Tibial nerve (tissue), 4 donors: ENCODE results near the gene CMC2. TPM values are rescaled to one million over a fixed set of nuclear protein-coding genes. Genes with fewer than 3 reads are reported as not detected.

Source experiments
- DNase-seq, 2 donors: peaks; one replicate each; pipeline ENCODE4 v3.0.0-alpha.2; 2019; ENCODE audit warnings: low spot score in 2 of 2
- H3K27ac ChIP-seq, 4 donors: fragments of 200-600 bp; sonication (generic) in 3 of 4; one replicate each; pipeline ENCODE4 v1.5.1; 2017 to 2019; ENCODE audit warnings: mild to moderate bottlenecking in 1 of 4
- H3K27me3 ChIP-seq, 2 donors: fragments of 200-600 bp; sonication (generic) in 1 of 2; one replicate each; pipeline versions ENCODE4 v1.5.1 to v1.6.0; 2017 to 2019
- H3K36me3 ChIP-seq, 3 donors: fragments of 200-600 bp; sonication (generic); one replicate each; pipeline ENCODE4 v1.5.1; 2018 to 2019
- H3K4me1 ChIP-seq, 4 donors: fragments of 200-600 bp; sonication (generic) in 3 of 4; one replicate each; pipeline ENCODE4 v1.5.1; 2017 to 2019
- H3K4me3 ChIP-seq, 4 donors: fragments of 200-600 bp; sonication (generic) in 3 of 4; one replicate each; pipeline ENCODE4 v1.5.1; 2017 to 2019; ENCODE audit warnings: mild to moderate bottlenecking in 1 of 4, moderate library complexity in 1 of 4
- H3K9me3 ChIP-seq, 4 donors: fragments of 200-600 bp; sonication (generic) in 3 of 4; one replicate each; pipeline ENCODE4 v1.5.1; 2017 to 2019
- EP300 ChIP-seq, 2 donors: sonication (generic); formaldehyde crosslinking; IDR thresholded peaks; one replicate each; pipeline ENCODE4 v1.6.1; 2017; ENCODE audit warnings: antibody characterized with exemption in 2 of 2, mild to moderate bottlenecking in 1 of 2
- POLR2A ChIP-seq, 2 donors: fragments of 450-650 bp; IDR thresholded peaks; one replicate each; pipeline ENCODE4 v1.6.1; 2017; ENCODE audit warnings: antibody characterized with exemption in 2 of 2, mild to moderate bottlenecking in 2 of 2, moderate library complexity in 2 of 2
- WGBS, 2 donors: methylation state at CpG; one replicate each; pipeline ENCODE4 v1.1.5; 2018; 5-methylcytosine and 5-hydroxymethylcytosine counted together
- total RNA-seq, 4 donors: library from RNA; depleted of rRNA; stranded (reverse); fragments of >200 nt; gene quantifications; one replicate each; pipeline ENCODE4 v1.1.0, GENCODE V29; 2016
- TF ChIP-seq, protein P1 (sequence below), 5 experiments: fragments of 200-600 bp in 3 of 5; fragments of 450-650 bp in 2 of 5; sonication (generic) in 3 of 5; IDR thresholded peaks; one replicate each; pipeline ENCODE4 v1.5.1; 2016 to 2019; ENCODE audit warnings: antibody characterized with exemption in 5 of 5, mild to moderate bottlenecking in 3 of 5, moderate library complexity in 2 of 5

Gene CMC2
- total RNA-seq, 4 donors from 2014 or later = 20.0 to 38.7 (median 35.2) TPM

DNA sequence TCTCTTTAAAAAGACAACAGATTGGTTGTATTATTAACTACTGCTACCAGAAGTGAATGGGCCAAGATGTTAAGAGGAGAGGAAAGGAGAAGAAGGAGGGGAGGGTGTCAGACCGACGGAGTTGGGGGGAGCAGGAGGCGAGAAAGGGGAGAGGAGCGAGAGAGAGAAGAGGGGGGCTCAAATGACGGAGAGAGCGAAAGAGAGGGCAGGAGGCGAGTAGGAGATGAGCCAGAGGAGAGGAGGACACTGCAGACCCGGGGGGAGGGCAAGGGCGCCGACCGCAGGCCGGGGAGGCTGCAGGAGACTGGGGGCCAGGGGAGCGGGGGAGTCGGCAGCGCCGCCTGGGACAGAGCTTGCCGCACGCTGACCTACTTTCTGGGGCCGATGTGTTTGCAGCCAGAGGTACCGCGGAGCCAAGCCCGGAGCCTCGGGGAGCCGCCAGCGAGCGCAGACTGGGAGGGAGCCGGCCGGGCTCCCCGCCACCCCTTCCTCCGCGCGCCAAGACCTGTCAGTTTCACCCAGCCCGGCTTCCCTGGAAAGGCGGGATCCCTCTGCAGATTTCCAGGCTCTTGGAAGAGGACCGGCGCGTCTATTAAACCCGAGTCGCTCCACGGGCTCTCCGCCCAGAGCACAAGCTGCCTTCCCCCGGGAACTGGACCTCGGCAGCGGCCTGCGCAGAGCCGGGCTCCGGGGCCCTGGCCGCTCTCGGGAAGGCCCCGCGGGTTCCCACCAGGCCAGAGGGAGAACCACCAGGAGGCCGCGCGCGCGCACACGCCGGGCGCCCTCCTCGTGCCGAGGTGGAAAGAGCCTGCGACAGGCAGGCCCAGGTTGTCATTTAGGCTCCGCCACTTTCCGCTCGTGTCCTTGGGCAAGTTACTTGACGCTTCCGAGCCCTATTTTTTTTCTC lies 74.6 kb downstream of the CMC2 start:
- Histone ChIP-seq H3K4me1 (peaks cover 0 to 19% (median 9%) of the 10 kb centered on the region in 4 donors), H3K9me3 (no peaks in the 10 kb centered on the region), H3K27me3 (peaks cover 0 to 21% of the 10 kb centered on the region in 2 donors), H3K4me3 (peak overlapping the region; percentile 9 to 48 (median 42)), H3K36me3 (no peaks in the 10 kb centered on the region), H3K27ac (peak overlapping the region in 3 of 4 donors; percentile 64 to 77 (median 66))
- WGBS, 2 donors = 2 to 3% methylated on average over 38 to 52 of the region's 67 CpGs
- peak in 1 of 2 donors; percentile 9 for DNase-seq
- TF ChIP-seq, protein P1, sequence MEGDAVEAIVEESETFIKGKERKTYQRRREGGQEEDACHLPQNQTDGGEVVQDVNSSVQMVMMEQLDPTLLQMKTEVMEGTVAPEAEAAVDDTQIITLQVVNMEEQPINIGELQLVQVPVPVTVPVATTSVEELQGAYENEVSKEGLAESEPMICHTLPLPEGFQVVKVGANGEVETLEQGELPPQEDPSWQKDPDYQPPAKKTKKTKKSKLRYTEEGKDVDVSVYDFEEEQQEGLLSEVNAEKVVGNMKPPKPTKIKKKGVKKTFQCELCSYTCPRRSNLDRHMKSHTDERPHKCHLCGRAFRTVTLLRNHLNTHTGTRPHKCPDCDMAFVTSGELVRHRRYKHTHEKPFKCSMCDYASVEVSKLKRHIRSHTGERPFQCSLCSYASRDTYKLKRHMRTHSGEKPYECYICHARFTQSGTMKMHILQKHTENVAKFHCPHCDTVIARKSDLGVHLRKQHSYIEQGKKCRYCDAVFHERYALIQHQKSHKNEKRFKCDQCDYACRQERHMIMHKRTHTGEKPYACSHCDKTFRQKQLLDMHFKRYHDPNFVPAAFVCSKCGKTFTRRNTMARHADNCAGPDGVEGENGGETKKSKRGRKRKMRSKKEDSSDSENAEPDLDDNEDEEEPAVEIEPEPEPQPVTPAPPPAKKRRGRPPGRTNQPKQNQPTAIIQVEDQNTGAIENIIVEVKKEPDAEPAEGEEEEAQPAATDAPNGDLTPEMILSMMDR (IDR thresholded peaks at IDR 0.05) = no peak
- TF ChIP-seq EP300 (IDR thresholded peaks at IDR 0.05) (peak in 1 of 2 donors; percentile 7), POLR2A (IDR thresholded peaks at IDR 0.05) (no peak)

DNA sequence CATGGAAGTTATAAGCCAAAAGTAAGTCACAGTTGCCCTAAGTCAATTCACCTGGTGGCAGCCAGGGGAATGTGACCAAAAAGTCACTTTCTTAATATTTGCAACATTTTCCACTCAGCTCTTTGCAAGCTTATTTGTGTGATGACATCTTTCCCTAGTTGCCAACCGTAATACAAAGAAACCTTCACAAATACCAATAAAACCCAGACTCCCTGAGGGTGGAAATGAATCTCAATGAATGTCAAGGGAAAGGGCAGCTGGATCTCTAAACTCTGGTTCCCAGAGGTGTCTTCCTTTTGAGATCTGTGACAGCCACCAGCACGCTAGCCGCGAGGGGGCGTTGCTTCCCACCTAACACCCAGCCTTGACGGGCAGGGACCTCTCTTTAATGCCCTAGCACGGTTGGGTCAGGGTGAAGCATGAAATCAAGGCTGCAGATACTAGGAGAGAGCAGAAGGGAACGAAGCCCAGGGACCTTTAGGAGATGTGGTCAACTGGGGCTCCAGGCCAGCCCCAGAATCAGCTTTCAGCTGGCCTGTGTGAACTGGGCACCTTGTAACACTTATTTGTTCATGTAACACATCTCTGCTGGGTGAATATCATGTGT lies 82.2 kb downstream of the CMC2 start:
- DNase-seq = peak in 1 of 2 donors; percentile 42
- WGBS, 2 donors = 6 to 14% methylated on average over 8 of the region's 8 CpGs
- H3K27me3 ChIP-seq = no peaks in the 10 kb centered on the region

DNA sequence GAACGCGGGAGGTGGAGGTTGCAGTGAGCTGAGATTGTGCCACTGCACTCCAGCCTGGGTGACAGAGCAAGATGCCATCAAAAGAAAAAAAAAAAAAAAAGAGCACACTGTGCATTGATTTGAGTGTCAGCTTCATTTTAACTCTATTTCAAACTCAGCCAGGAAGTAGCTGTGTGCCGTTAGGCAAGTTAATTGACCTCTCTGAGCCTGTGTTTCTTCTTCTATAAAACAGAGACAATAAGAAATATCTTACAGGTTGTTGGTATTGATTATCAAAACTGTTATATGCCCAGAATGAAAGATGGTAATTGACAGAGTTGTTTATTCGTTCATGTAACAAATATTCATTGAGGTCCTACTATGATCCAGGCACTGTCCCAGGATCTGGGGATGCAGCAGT lies 83.3 kb downstream of the CMC2 start:
- no peak for DNase-seq
- Histone ChIP-seq H3K4me3 (no peak overlapping the region), H3K36me3 (no peaks in the 10 kb centered on the region), H3K27ac (no peak overlapping the region), H3K27me3 (no peaks in the 10 kb centered on the region), H3K9me3 (peaks cover 0 to 2% (median 0%) of the 10 kb centered on the region in 4 donors), H3K4me1 (no peaks in the 10 kb centered on the region)
- WGBS, 2 donors = 91 to 94% methylated on average over 4 of the region's 4 CpGs
- TF ChIP-seq EP300 (IDR thresholded peaks at IDR 0.05) (no peak), POLR2A (IDR thresholded peaks at IDR 0.05) (no peak)
- TF ChIP-seq, protein P1 (IDR thresholded peaks at IDR 0.05) = no peak

More for the DNA sequence above, 82.2 kb downstream of the CMC2 start:
- Histone ChIP-seq H3K4me1 (no peaks in the 10 kb centered on the region), H3K4me3 (no peak overlapping the region), H3K27ac (no peak overlapping the region), H3K36me3 (no peaks in the 10 kb centered on the region), H3K9me3 (peaks cover 0 to 2% (median 0%) of the 10 kb centered on the region in 4 donors)
- no peak for TF ChIP-seq EP300 (IDR thresholded peaks at IDR 0.05)
- no peak for TF ChIP-seq POLR2A (IDR thresholded peaks at IDR 0.05)
- TF ChIP-seq, protein P1 (IDR thresholded peaks at IDR 0.05) = peak in 1 of 5 experiments; percentile 10

Other genes with a start within 250 kb of the CMC2 start
- gene CDYL2, start 202.3 kb downstream of the CMC2 start, total RNA-seq = 1 to 10 TPM; 2.2 to 5.7 (median 3.2) TPM
- gene CENPN, start 329 bp upstream of the CMC2 start, total RNA-seq = 1 to 10 TPM; 1.8 to 8.1 (median 4.2) TPM
- gene ATMIN, start 29.0 kb upstream of the CMC2 start, total RNA-seq = 10 to 100 TPM; 16.2 to 31.2 (median 24.4) TPM
- 1 to 10 TPM in 1 of 4 donors, under 1 TPM in 1, not detected in 2; 0.78 to 3.3 TPM for gene C16orf46, start 70.4 kb upstream of the CMC2 start, total RNA-seq
- gene GCSH, start 89.5 kb upstream of the CMC2 start, total RNA-seq = 10 to 100 TPM; 26.7 to 45.9 (median 29.7) TPM
- not detected for gene BCO1, start 231.8 kb upstream of the CMC2 start, total RNA-seq